ENCODE results near the gene SHISA7. TPM values are rescaled to one million over a fixed set of nuclear protein-coding genes. Genes with fewer than 3 reads are reported as not detected.

Gene SHISA7
- total RNA-seq, 1 experiment from 2014 or later = not detected

GRCh38 chr19:55481148-55481793, 38.2 kb upstream of the SHISA7 start:
- Histone ChIP-seq H3K4me2 (ENCODE audit: low read length) (no peak overlapping the region), H3K9ac (ENCODE audit: low read length) (no peak overlapping the region), H3F3A (ENCODE audit: low read length, unreplicated experiment) (no peaks in the 10 kb centered on the region), H4K20me1 (ENCODE audit: low read length) (no peaks in the 10 kb centered on the region), H3K36me3 (ENCODE audit: low read depth, low read length) (no peaks in the 10 kb centered on the region), H3K4me3 (ENCODE audit: low read length) (no peak overlapping the region), H3K79me2 (ENCODE audit: low read length) (peaks cover 25% of the 10 kb centered on the region), H3K4me1 (ENCODE audit: insufficient read depth, low read length) (peaks cover 18% of the 10 kb centered on the region), H2AFZ (ENCODE audit: low read length) (no peak overlapping the region), H3K9me3 (ENCODE audit: low read length) (no peaks in the 10 kb centered on the region), H3K27ac (ENCODE audit: low read length) (no peak overlapping the region), H3K9me2 (replicated peaks; ENCODE audit: low read length) (no peaks in the 10 kb centered on the region), H3K27me3 (ENCODE audit: low read length) (no peaks in the 10 kb centered on the region)
- ChIA-PET POLR2A (ENCODE audit: unreplicated experiment) (no interaction called here), CTCF (no interaction called here)
- BruUV-seq (replicated peaks) = no TSS peak
- no peak for TF ChIP-seq EZH2phosphoT487 (IDR thresholded peaks at IDR 0.05; ENCODE audit: borderline replicate concordance, low read length)
- no peak for TF ChIP-seq EZH2 (IDR thresholded peaks at IDR 0.05; ENCODE audit: low read length, unreplicated experiment)
- TF ChIP-seq CTCF (conservative IDR thresholded peaks at IDR 0.05; ENCODE audit: low read depth, low read length) = no peak
- DNase-seq (no peak), ATAC-seq (no peak)
- intact Hi-C loops (cut with micrococcal nuclease) = no loop called here

GRCh38 chr19:55479451-55480230, 36.5 kb upstream of the SHISA7 start:
- no peaks in the 10 kb centered on the region for H3K36me3 ChIP-seq (ENCODE audit: low read depth, low read length)
- H3K27me3 ChIP-seq (ENCODE audit: low read length) = no peaks in the 10 kb centered on the region
- H3K9me2 ChIP-seq (replicated peaks; ENCODE audit: low read length) = no peaks in the 10 kb centered on the region
- ChIA-PET POLR2A (ENCODE audit: unreplicated experiment) (interaction anchor here (0.7 kb wide), 1 partner anchor 40 kb away, joined by 3 read pairs; no protein-coding TSS in a partner anchor), CTCF (no interaction called here)
- no peak overlapping the region for H3K9ac ChIP-seq (ENCODE audit: low read length)
- no peak overlapping the region for H3K4me2 ChIP-seq (ENCODE audit: low read length)
- no peaks in the 10 kb centered on the region for H3F3A ChIP-seq (ENCODE audit: low read length, unreplicated experiment)
- TF ChIP-seq EZH2phosphoT487 (IDR thresholded peaks at IDR 0.05; ENCODE audit: borderline replicate concordance, low read length) (no peak), CTCF (conservative IDR thresholded peaks at IDR 0.05; ENCODE audit: low read depth, low read length) (no peak), EZH2 (IDR thresholded peaks at IDR 0.05; ENCODE audit: low read length, unreplicated experiment) (no peak)
- H3K79me2 ChIP-seq (ENCODE audit: low read length) = peaks cover 25% of the 10 kb centered on the region
- no peak overlapping the region for H3K27ac ChIP-seq (ENCODE audit: low read length)
- no peaks in the 10 kb centered on the region for H4K20me1 ChIP-seq (ENCODE audit: low read length)
- H3K4me3 ChIP-seq (ENCODE audit: low read length) = no peak overlapping the region
- ATAC-seq (no peak), DNase-seq (no peak)
- intact Hi-C loops (cut with micrococcal nuclease) = no loop called here
- no TSS peak for BruUV-seq (replicated peaks)
- H2AFZ ChIP-seq (ENCODE audit: low read length) = no peak overlapping the region
- peaks cover 18% of the 10 kb centered on the region for H3K4me1 ChIP-seq (ENCODE audit: insufficient read depth, low read length)
- no peaks in the 10 kb centered on the region for H3K9me3 ChIP-seq (ENCODE audit: low read length)

GRCh38 chr19:55479045-55479444, 35.9 kb upstream of the SHISA7 start:
- no peak overlapping the region for H3K27ac ChIP-seq (ENCODE audit: low read length)
- intact Hi-C loops (cut with micrococcal nuclease) = no loop called here
- ChIA-PET POLR2A (ENCODE audit: unreplicated experiment) (interaction anchor here (0.7 kb wide), 1 partner anchor 41 kb away, joined by 3 read pairs; no protein-coding TSS in a partner anchor), CTCF (no interaction called here)
- H3K9me3 ChIP-seq (ENCODE audit: low read length) = no peaks in the 10 kb centered on the region
- H4K20me1 ChIP-seq (ENCODE audit: low read length) = no peaks in the 10 kb centered on the region
- TF ChIP-seq EZH2 (IDR thresholded peaks at IDR 0.05; ENCODE audit: low read length, unreplicated experiment) (no peak), CTCF (conservative IDR thresholded peaks at IDR 0.05; ENCODE audit: low read depth, low read length) (no peak), EZH2phosphoT487 (IDR thresholded peaks at IDR 0.05; ENCODE audit: borderline replicate concordance, low read length) (no peak)
- H3F3A ChIP-seq (ENCODE audit: low read length, unreplicated experiment) = no peaks in the 10 kb centered on the region
- no peaks in the 10 kb centered on the region for H3K36me3 ChIP-seq (ENCODE audit: low read depth, low read length)
- no peak overlapping the region for H3K4me2 ChIP-seq (ENCODE audit: low read length)
- H3K27me3 ChIP-seq (ENCODE audit: low read length) = no peaks in the 10 kb centered on the region
- H3K9ac ChIP-seq (ENCODE audit: low read length) = no peak overlapping the region
- DNase-seq = no peak
- no TSS peak for BruUV-seq (replicated peaks)
- H3K4me1 ChIP-seq (ENCODE audit: insufficient read depth, low read length) = peaks cover 13% of the 10 kb centered on the region
- H2AFZ ChIP-seq (ENCODE audit: low read length) = no peak overlapping the region
- no peak overlapping the region for H3K4me3 ChIP-seq (ENCODE audit: low read length)
- no peak for ATAC-seq
- H3K79me2 ChIP-seq (ENCODE audit: low read length) = peaks cover 25% of the 10 kb centered on the region
- no peaks in the 10 kb centered on the region for H3K9me2 ChIP-seq (replicated peaks; ENCODE audit: low read length)
